ENCODE data around the gene CDH18.
A peak's percentile ranks its signal among the peaks of the same experiment; 100 is the strongest.
"Not testable (repeated sequence)": the region's sequence is repeated elsewhere in the genome, so short reads cannot be mapped to it uniquely, and the experiment has no call there.

The CDH18 gene

DNA sequence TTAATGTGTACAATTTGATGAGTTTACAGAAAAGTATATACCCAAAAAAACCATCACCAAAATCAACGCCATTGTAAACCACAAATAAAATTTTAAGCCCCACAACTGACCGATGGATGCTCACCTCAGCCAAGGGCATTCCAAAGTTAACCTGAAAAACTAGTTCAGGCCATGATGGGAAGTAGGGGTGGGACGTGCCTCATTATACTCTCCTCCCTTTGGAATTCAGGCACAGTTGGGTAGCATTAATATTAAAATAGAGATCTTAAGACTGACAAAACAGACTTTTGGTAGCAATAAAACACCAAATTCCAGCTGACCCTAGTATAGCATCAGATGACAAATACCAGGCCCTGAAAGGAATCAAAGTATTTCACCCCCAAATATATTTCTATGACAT lies 129.0 kb downstream of the CDH18 start:
- DNase-seq (ENCODE audit: low spot score), result no peak

DNA sequence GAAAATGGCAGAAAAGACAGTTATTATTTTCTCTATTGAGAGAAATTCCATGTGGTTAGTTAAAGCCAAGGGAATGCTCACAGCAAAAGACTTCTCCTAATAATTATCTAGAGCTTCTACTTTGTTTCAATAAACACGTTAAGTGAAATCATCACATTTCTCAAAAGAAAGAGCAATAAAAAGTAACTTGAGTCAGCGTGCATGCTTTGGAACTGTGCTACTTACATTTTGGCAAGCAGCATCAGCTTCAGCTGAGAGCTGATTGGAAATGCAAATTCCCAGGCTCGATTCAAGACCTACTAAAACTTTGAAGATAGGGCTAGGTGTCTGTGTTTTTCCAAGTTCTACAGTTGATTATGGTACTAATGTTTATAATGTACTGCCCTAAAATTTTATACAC lies 132.1 kb downstream of the CDH18 start:
- DNase-seq (ENCODE audit: low spot score), result no peak

DNA sequence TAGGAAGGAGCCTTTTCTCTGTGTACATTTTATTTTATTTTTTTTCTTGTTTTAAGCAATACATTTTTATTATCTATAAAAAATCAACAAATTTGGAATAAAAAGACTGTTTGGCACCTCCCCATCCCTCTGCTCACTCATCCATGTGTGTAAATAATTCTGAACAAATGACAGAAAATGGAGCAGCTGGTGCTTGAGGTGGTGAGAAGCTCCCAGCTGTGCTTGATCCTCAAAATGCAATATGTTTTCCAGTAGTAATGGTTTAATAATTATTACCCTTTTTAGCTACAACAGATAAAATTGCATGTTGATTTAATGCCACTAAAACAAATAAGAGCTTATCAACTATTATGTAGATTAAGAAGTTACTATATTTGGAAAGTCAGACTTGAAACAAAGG lies 132.5 kb downstream of the CDH18 start:
- no peak for DNase-seq (ENCODE audit: low spot score)

DNA sequence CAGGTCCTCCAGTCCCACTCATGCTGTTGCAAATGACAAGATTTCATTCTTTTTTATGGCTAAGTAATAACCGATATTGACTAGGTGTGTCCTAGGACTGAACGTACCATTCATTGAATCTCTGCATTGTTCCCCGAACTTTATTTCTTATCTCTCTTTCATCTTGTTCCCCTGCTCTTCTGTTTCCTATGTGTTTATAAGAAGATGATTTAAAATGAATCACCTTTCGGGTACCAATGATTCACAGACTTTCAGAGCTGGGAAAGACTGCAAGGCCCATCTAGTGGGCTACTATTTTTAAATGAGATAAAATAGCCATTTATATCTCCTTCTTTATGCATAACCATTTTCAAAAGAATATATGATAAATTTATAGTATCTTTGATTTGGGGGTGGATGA lies 133.0 kb downstream of the CDH18 start:
- DNase-seq (ENCODE audit: low spot score), result no peak

DNA sequence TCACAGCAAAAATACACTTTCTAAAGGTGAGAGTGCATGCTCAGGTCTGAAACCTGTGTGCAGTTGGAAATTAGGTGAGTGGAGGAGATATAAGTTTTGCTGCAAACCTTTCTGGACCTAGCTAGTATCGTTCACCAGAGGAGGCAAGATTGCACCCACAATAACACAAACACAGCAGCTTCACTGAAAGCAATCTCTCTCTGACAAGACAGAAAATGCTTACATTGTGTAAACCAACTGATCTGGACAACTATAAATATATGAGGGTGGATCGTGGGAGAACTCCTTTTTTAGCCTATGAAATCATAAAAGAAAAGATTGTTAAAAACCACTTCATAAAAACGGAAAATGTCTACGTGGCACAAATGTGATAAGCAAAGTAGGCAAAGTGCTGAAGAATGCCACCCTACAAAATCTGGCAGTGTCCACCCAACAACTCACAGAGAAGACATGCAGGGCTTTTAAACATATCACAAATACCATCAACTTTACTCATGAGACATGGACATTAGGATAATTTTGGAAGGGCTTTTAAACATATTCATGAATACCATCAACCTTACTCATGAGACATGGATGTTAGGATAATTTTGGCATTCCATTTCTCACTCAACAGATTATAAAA lies 134.3 kb downstream of the CDH18 start:
- DNase-seq (ENCODE audit: low spot score), result no peak

DNA sequence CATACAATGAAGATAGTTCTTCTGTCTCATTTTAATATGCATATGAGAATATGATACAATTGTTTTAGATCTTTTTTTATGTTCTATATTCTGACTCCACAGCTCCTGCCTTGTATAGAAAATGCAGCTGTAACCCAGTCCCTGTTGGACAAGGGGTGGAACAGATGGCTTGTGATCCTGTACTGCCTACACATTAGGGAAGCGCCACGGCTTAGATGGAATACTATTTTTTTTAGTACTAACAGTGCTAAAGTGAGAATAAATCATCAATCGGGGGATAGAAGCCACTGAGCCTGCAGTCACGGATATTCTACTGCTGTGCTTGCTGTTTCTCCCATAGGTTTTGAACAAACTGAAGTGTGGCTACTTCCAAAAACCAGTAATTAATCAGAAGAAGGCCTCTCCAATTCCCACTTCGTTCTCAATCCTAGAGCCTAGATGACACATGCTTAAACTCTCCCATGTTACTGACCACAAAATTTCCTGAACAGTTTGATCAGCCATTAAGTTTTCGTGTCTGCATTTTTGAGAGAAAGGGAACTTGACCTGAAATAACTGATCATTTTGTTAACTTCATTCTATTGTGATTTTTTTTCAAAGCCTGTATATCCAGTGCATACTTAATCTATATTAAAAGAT lies 150.3 kb downstream of the CDH18 start:
- DNase-seq (ENCODE audit: low spot score), result no peak

DNA sequence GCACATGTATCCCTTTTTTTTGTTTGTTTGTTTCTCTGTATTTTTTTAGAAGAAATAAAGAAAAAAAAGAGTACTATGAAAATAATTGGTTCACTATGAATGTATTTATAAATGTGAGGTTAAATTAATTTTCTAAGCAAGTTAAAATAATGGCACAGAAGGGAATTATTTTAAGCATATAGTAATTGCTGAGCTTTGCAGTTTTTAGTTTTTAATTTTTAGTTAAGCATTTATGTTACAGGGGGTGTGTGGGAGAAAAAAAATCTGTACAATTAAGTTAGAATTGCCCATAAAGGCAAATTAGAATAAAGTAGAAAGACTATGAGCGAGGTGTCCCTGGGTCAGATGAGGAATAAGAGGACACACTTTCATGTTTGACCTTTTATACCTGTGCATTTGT lies 152.6 kb downstream of the CDH18 start:
- no peak for DNase-seq (ENCODE audit: low spot score)

DNA sequence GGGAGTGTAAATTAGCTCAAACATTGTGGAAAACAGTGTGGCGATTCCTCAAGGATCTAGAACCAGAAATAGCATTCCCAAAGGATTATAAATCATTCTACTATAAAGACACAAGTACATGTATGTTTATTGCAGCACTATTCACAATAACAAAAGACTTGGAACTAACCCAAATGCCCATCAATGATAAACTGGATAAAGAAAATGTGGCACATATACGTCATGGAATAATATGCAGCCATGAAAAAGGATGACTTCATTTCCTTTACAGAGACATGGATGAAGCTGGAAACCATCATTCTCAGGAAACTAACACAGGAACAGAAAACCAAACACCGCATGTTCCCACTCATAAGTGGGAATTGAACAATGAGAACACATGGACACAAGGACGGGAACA lies 175.3 kb downstream of the CDH18 start:
- not testable (repeated sequence) for DNase-seq (ENCODE audit: low spot score)

DNA sequence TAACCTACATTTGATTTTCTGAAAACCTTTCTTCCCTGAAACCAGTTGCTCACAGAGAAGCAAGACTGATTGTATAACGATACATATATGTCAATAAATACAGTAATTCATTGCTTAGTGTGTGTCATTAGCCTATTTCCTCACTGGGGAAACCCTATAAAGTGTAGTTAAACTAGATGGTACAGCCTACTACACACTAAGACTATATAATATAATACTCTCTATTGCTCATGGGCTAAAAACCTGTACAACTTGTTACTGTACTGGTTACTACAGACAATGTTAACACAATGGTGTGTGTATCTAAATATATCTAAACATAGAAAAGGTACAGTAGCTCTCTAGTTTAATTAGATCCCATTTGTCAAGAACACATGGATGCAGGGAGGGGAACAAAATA lies 181.2 kb downstream of the CDH18 start:
- no peak for DNase-seq (ENCODE audit: low spot score)

DNA sequence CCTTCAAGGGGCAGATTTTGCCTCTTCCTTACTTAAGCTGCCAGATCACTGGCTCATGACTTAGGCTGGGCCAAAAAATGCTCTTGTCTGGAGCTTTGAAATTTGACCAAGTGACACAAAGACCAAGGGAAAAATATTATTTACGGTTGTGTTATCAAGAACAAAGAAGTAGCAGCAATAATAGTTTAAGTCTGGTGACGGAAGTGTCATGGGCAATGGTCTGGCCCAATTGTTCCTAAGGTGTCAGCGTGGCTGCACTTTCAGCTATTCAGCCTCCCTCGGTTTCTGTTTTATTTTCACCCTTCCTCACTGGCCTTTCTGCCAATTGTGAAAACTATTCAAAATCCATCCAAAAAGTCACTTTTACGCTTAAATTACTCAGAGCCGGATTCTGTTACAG lies 185.3 kb downstream of the CDH18 start:
- DNase-seq (ENCODE audit: low spot score), result no peak

DNA sequence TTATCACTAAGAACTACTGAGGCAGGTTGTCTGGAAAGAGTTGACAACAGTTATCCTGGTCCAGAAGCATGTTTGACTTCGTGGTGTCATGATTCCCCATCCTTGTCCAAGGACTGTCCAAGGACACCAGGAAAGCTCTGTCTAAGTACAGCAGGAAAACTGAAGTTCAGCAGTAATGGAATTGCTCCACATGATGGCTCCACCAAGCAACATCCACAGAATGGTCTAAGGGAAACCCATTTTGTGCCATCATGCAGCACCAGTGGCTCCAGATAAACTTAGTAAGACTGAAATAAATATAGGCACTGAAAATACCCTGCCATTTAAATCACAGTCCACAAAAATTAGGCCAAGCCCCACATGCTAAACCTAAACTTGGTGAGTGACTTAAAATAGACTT lies 192.8 kb downstream of the CDH18 start:
- peak; percentile 5 for DNase-seq (ENCODE audit: low spot score)

DNA sequence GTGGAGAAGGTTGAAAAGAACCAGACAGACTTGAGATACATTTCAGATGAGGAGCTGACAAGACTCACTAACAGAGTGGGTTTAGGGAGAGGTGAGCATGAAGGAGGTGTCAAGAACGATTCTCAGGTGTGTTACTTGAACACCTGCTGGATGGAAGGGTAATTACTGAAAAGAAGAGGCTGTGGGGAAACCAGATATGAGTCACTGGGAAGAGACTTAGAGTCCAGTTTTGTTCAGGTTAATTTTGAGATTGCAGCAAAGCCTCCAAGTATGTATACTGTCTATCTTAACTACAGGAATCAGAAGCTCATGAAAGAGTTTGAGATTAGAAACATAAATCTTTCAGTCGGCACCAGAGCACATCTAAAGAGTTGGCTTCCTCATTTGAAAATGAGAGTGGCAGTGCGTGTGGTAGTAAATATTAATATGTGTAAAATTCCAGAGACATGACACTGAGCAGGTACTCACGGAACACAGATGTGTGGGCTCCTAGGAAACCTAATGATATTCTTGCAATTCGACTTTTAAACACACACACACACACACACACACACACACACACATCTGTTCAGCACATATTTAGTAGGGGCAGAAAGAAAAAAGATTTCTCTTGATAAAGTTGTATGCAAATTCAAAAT lies 197.1 kb downstream of the CDH18 start:
- no peak for DNase-seq (ENCODE audit: low spot score)

DNA sequence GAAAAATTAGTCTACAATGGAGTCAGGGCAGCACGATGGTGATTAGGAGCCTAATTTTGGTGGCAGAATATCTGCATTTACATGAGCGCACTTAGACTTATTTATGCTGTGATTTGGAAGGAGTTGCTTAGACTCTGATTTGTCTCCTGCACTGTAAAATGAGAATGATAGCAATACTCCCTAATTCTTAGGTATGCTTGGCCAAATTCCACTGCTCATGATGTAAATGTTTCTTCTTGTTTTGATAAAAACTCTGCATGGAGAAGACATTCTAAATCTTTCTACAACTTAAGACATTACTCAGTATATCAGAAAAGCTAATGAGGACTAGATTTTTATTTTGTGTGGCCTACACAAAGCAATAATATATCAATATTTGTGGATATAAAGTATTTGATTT lies 205.4 kb downstream of the CDH18 start:
- DNase-seq (ENCODE audit: low spot score), result no peak

DNA sequence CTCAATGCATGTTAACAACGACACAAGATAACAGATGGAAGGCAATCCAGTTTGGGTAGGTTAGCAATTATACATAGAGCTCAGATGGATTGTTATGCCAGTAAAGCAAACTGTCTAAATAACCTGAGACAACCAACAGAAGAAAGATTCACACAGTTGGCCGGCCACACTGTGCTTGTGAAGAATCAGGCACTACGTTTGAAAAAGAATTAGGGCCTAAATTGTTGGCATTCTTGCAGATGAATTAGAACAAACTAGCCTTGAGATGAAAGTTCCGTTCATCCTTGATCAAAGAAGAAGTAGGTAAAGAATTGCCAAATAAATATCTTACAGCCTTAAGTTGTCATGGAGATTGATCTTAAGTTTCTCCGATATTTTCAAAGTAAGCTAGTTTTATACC lies 210.6 kb downstream of the CDH18 start:
- no peak for DNase-seq (ENCODE audit: low spot score)

DNA sequence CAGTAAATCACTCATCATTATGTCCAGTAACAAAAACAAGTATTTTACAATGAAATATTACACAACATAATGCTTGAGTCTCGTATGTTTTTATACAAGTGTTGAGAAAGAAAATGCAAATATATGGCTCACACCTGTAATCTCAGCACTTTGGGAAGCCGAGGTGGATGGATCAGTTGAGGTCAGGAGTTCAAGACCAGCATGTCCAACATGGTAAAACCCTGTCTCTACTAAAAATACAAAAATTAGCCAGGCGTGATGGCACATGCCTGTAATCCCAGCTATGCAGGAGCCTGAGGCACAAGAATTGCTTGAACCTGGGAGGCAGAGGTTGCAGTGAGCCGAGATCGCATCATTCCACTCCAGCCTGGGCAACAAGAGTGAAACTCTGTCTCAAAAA lies 211.1 kb downstream of the CDH18 start:
- DNase-seq (ENCODE audit: low spot score), result not testable (repeated sequence)

DNA sequence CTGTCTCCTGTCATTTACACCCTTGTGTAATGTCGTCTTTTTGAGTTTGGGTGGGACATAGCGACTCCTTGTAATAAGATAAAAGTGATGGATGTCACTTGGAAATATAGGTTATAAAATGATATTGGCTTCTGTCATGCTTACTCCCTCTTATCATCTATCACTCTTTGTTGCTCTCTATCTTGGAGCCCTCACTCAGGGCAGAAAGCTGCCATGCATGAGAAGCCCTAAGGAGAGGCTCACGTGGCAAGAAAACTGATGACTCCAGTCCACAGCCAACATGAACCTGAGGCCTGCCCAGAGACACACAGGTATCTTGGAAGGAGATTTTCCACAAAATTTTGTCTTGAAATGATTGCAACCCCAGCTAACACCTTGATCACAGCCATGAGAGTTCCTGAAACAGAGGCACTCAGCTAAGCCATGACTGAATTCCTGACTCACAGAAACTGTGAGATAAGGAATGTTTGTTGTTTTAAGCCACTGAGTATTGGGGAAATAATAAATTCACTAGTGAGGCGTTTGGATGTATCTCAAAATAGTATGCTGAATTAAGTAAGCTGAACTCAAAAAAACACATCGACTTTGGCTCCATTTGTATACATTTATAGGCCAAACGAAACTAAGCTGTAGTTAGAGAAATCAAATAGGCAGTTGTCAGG lies 216.7 kb downstream of the CDH18 start:
- no peak for DNase-seq (ENCODE audit: low spot score)

DNA sequence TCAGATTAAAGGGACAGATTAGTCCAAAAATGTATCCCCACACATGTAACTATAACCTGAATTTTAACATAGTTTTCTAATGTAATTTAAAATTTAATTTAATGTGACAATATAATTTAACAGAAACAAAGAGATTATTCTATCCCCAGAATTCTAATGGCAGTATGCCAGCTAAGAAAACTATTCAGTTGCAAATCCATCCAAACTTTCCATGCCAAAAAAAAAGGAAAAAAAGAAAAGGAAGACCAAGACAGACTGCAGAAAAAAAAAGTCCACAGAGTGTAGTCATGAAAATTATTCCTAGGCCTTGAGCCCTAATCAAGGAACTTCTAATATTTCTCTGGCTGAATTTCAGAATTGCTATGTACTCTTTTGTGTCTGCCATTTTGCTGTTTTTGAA lies 217.6 kb downstream of the CDH18 start:
- no peak for DNase-seq (ENCODE audit: low spot score)

DNA sequence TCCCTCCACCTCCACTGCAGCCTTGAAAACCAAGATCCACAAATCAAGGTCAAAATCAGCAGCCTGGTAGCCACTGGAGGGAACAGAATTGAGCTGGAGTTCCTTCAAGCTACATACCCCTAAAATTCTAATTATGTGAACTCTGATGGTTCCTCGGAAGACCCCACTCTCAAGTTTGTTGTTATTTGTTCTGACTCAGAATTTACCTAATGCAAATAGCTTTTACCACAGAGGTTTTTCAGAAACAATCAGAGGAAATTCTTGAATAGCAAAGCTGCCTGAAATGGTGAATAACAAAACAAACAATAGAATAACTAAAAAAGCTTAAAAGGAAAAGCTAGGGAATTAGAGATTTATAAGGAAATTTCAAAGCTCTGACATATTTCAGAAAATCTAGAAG lies 220.0 kb downstream of the CDH18 start:
- DNase-seq (ENCODE audit: low spot score), result no peak

DNA sequence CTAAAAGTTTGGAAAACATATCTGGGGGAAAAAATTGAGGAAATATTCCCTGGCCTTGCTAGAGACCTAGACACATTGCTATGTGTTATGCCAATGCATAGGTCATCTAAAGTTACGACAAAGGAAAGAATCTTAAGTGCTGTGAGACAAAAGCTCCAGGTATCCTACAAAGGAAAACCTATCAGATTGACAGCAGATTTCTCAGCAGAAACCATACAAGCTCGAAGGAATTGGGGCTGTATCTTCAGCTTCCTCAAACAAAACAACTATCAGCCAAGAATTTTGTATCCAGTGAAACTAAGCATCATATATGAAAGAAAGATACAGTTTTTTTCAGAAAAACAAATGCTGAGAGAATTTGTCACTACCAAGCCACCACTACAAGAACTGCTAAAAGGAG lies 234.4 kb downstream of the CDH18 start:
- no peak for DNase-seq (ENCODE audit: low spot score)

DNA sequence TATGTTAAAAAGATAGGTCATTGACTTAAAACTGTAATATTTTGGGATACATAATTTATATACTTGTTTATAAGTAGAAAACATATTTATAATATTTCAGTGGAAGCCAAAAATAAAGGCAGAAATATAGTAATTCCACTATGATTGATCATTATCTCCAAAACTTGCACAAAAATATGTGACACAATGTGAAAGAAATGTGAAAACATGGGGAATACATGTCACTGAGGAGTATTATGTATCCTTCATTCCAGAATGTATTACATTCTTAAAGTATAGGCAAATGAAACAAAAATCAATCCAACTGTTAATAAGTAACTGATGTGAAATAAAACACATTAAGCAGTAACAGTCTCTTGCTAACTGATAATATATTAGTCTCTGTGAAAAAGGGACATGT lies 236.7 kb downstream of the CDH18 start:
- DNase-seq (ENCODE audit: low spot score), result no peak

DNA sequence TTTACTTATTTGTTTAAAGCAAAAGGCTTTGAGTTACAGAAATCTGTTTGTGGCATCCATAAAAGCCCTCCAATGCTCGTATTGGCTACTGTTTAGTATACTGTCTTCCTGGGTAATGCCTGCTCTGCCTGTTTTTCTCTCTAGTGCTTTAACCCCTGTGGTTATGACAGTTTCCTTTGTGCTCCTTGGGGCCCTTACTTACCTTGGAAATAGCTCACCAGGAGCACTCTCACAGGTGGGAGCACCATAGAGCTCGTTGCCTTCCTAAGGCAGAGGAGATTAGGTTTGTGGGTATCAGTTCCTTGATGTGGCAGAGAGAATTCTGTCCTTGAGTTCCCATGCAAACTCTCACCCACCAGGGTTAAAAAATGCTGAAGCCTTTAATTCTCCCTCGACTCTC lies 242.8 kb downstream of the CDH18 start:
- DNase-seq (ENCODE audit: low spot score), result no peak

DNA sequence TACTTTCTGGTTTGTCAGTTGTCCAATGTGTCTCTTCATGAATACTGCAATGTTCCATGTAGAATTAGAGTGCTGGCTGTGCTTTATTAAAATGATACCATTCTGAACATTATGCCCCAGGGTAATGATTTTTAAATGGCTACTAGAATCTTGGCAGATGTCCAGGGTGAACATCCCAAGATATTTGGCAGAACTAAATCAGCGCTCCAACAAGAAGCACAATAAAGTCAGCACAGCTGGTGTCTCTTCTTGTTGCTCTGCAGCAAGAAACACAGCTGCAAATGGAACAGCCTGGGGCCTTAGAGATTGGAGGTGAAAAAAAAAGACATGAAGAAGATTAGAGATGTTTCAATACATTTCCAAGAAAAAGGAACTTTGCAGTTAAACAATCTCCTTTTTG lies 248.3 kb downstream of the CDH18 start:
- no peak for DNase-seq (ENCODE audit: low spot score)

DNA sequence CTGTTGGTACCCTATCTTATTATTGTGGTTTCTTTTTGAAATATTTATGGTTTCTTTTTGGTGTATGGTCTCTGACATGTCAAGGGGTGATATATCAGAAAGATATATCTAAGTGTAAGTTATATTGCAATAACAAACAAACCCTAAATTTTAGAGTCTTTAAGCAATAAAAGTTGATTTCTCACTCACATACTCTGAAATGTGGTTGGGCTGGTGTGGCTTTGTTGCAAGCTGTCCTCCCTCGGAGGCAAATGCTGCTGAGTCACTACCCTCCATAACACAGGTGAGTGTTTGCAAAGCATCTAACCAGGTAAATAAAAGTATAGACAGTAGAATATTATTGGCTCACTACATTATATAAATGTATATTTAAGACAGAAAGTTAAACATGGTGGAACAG lies 253.2 kb downstream of the CDH18 start:
- no peak for DNase-seq (ENCODE audit: low spot score)

Data from HuH-7.5 (cell line).